Measurements from ENCODE around the gene COPG1.

Gene COPG1

DNA sequence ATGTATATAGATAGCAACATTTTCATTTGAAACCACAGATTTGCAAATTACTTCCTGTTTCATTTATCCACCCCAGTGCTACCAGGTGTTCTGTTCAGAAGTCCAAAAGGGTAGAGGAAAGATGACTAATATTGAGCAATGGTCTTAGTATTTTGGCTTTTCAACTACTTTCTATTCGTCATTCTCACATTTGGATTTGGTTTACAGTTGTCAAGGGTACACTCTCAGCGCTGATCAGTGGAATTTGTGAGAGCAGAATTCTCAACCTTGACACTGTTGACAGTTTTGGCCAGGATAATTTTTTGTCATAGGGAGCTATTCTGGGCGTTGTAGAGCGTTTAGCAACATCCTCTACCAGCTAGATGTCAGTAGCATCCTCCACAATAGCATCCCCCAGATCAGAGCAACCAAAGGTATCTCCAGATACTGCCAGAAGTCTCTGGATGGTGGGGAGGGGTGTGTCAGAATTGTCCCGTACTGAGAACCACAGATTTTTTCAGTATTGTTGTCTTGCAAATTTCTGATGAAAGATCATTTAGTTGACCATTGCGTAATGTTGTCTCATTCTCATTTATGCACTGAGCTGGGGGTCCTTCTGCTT lies 33.4 kb downstream of the COPG1 start:
- peak in 1 of 2 donors; percentile 37 for DNase-seq

DNA sequence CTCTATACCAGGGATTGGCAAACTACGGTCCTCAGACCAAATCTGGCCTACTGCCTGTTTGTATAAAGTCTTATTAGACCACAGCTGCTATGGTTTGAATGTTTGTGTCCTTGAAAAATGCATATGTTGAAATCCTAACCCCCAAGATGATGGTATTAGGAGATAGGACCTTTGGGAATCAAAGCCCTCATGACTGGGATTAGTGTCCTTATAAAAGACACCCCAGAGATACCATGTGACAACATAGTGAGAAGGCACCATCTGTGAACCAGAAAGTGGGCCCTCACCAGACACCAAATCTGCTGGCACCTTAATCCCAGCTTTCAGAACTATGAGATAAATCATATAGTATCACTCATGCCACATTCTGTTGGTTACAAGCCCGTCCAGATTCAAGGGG lies 36.7 kb downstream of the COPG1 start:
- DNase-seq = no peak

- no peak for DNase-seq
Observed at GRCh38 chr3:129288446-129288845, 39.0 kb downstream of the COPG1 start.

DNA sequence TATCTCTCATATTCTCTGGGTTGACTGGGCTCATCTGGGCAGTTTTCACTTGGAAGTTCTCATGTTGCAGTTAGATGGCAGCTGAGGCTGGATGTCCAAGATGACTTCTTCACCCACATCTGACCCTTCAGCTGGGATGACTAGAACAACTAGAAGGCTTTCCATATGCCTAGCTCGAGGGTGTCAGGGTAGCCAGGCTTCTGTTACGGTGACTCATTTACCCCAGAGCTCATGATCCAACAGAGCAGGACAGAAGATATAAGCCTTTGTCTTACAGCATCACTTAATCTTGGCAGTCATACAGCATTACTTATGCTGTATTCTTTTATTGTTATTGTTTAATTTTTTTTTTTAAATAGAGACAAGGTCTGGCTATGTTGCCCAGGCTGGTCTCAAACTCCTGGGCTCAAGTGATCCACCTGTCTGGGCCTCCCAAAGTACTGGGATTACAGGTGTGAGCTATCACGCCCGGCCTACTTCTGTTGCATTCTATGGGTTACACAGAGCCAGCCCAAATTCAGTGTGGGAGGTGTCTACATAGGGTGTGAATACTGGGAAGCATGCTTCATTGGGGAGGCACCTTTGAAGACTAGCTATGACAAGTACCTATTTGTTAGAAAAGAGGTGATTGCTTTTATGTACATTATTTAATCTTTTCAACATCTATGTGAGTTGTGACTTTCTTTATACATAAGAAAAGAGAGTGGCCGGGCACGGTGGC lies 40.0 kb downstream of the COPG1 start:
- no peak for DNase-seq

GRCh38 chr3:129291236-129291886 lies 42.0 kb downstream of the COPG1 start:
- DNase-seq = no peak

DNA sequence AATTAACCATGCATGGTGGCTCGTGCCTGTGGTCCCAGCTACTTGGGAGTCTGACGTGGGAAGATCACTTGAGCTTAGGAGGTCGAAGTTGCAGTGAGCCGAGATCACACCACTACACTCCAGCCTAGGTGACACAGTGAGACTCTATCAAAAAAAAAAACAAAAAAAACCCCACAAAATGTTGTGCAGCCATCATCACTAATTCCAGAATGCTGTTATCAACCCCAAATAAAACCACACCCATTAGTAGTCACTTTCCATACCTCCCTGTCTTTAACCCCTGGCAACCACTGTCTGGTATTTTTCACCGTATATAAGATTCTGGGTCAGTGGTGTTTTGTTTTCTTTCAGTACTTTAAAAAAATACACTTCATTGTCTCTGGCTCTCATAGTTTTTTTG lies 45.9 kb downstream of the COPG1 start:
- DNase-seq = no peak

GRCh38 chr3:129304146-129304961 lies 54.9 kb downstream of the COPG1 start:
- DNase-seq = no peak

- no peak for DNase-seq
Observed at GRCh38 chr3:129304962-129305222, 55.5 kb downstream of the COPG1 start.

DNA sequence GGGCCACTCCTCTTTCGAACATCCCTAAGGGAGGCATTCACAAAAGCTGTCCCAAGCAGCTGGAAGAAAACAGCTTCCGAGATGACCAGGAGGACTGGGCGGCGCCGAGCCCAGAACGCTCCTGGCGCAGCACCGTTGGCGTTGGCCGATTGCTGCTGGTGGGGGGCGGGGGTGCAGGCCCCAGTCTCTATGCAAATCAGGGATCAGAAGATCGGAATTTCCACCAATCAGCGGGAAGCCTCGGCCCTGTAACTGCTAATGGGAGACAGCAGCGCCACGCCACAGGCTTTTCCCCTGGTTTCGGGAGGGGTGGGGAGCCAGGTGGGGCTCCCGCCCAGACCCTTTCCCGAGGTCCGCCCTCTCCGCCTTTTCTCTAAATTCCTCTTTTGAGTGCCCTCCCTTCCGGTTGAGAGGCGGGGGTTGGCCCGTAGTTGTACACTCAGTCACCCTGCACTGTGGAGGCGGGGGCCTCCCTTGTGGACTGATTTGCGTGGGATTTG lies 56.2 kb downstream of the COPG1 start:
- DNase-seq = peak; percentile 36 to 57

GRCh38 chr3:129308636-129309035 lies 59.2 kb downstream of the COPG1 start:
- no peak for DNase-seq

- no peak for DNase-seq
Observed at GRCh38 chr3:129310111-129311011, 61.0 kb downstream of the COPG1 start.

DNA sequence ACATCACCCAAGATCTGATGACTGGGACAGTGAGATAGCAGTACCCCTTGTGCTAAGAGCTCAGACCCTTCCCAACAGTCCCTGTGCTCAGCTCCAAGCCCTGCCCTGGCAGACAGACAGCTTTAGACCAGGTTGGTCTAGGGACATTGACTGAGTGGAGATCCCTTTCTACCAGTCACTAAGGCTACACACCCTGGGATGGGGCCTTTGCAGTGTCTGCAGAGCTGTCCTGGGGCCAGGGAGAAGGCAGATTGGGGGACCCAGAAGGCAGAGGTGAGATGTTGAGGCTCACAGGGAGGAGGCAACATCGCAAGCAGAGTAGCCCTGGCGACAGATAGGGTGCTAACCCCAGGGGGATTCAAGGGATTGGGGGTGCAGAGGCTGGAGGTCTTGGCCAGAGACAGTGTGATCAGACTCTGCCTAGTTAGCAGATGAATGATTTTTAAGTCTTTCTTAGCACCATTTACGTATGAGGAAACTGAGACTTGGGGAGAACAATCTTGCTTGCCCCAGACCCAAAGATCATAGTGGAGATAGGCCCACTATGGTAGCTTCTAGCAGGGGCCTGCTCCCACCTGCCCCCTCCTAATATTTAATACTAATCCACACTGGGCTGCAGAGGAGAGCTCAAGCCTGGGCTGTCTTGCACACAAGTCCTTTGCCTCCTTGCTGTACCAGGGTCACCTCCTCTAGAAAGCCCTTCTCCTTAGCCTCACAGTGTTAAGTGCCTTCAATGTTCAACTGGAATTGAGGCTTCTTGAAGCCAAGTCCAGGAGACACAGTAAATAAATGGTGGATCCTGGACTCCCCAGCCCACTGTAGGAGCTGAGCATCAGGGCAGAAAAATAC lies 61.9 kb downstream of the COPG1 start:
- DNase-seq = no peak

DNA sequence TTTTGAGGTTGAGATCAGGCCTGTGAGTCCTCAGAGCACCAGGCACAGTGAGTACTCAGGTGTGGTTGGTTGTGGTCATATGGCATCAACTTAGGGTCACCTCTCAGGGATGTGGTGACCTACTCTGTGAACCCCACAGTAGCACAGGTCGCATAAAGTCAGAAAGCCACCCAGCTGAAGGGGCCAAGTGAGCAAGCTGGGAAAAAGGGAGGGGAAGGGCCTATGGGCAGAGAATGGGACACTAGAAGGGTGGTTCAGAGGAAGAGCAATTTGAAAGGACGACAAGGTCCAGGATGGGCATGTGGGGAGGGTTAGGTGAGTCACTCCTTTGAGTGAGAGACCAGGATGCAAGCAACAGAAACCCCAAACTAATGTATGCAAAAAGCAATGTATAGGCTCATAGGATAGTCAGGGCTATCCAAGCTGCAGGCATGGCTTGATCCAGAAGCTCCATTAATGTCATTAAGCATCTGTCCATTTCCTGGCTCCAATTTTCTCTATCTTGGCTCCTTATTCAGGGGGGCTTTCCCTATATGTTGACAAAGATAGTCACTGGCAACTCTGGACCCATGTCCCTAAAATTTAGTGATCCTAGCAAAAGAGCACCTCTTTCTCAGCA lies 62.7 kb downstream of the COPG1 start:
- peak in 1 of 2 donors; percentile 12 for DNase-seq

DNA sequence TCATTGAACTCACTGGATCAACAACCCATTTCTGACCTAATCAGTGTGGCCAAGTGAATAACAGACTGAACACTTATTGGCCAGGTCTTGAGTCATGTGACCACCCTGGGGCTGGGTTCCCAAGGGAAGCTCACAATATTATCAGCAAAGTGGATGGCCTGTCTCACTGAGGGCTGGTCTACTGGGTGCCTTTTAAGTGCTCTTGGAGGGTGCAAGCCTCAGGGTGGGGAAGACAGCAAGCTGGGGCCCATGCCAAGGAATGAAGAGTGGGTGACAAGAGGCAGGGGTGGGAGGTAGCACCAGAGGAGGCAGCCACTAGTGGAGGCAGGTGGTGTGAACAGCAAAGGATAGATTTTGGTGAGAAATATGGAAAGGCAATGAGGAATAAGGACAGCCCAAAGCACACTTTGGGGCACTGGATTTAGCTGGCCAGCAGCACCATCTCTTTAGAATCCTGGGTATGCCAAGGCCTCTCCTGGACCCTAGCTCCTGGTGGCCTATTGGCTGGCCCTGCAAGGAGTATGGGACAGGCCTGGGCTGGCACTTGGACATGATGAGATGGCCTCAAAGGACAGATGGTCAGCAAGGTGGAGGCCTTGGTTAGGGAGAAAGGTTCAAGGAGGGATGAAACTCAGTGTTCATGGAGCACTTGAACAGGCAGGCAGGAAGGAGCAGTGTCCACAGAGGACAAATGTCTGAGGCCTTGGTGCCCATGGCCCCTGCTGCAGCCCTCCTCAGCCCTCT lies 63.4 kb downstream of the COPG1 start:
- DNase-seq = no peak

GRCh38 chr3:129313415-129313664 lies 63.9 kb downstream of the COPG1 start:
- DNase-seq = no peak

- peak; percentile 25 for DNase-seq
Observed at GRCh38 chr3:129313665-129314385, 64.4 kb downstream of the COPG1 start.

DNA sequence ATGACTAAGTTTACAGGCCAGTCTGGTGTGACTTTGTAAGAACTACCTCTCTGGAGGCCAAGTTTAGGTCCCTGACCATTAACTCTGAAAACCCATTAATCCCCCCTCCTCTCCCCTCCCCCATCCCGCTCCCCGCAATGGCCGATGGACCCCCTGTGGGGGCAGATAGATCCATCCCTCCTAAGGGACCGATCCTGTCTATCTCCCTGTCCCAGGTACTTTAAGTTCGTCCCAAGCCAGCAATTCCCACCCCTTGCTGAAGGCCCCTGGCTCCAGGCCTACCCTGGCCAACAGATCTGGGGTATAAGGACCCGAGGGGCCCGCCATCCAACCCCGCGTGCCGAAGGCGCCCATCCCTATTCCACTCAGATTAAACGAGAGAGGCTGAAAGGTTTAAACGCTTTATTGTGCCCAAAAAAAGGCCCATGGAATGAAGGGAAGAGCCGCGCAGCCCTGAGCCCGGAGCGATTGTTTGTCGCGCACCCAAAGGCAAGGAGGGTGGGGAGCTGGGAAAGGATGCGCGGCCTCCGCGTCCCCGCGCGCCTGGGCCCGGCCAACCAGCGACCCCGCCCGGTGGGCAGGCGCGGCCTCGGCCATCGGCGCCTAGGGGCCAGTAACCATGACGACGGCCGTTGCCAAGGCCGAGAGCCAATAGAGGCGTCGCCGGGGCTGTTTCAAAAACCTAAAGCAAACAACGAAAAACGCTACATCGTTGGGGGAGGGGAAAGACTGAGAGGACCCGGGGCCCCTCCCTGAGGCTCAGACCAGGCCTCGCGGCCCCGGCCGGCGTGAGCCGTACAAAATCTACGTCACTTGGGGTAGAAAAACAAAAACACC lies 65.2 kb downstream of the COPG1 start:
- DNase-seq = peak; percentile 72 to 78

GRCh38 chr3:129315223-129315997 lies 66.0 kb downstream of the COPG1 start:
- peak; percentile 45 to 47 for DNase-seq

Data from CD4-positive, alpha-beta T cell treated with Interleukin-1 beta for 1 hour (primary cell).